Heart left ventricle (tissue), 13 donors: ENCODE data around the gene CNOT1.

Source experiments
- CTCF ChIP-seq, 12 donors: fragments of 200-600 bp; sonication (generic) in 4 of 12; IDR thresholded peaks; one replicate each; pipeline versions ENCODE4 v1.5.0 to v1.8.0; 2018 to 2022; ENCODE audit warnings: antibody characterized with exemption in 12 of 12, mild to moderate bottlenecking in 5 of 12
- POLR2A ChIP-seq, 2 donors: fragments of 450-650 bp; IDR thresholded peaks; one replicate each; pipeline ENCODE4 v1.6.1; 2017; ENCODE audit warnings: antibody characterized with exemption in 2 of 2, mild to moderate bottlenecking in 2 of 2, moderate library complexity in 2 of 2
- donor health status: ischemic (EF 13 %, LVEDD 7.1; RV severe dilation, severe dysfunction).
- donor health status: DM: no; HTN: yes; CAD: no.
- donor health status: DM: no; HTN: no; CAD: no.
- donor health status: ischemic (EF 25% LVEDD 6.9; RV normal size, moderate dysfunction).
- donor health status: ischemic (EF 25% LVEDD 5.7; RV mildly dilated, moderate dysfunction).
- donor health status: ischemic (EF 35%, LVEDD 5.7; RV mildly dilated, moderate dysfunction).
- donor health status: nonischemic (EF 11% LVEDD 7.7; RV severe dilation, severe dysfunction).
- donor health status: DM: yes; HTN: yes; CAD: no.
- donor health status: PGD.
- donor health status: ischemic (EF 29% LVEDD 5.4; RV normal size, mild dysfunction).
- donor health status: nonischemic (EF 23%, LVEDD 6.1; RV moderate dilation, normal function).

GRCh38 chr16:58588406-58588805, 41.2 kb downstream of the CNOT1 start:
- TF ChIP-seq CTCF (IDR thresholded peaks at IDR 0.05) (no peak), POLR2A (IDR thresholded peaks at IDR 0.05) (no peak)
